Left ventricle myocardium inferior (tissue), 1 donor: ENCODE results near the gene PES1. TPM values are rescaled to one million over a fixed set of nuclear protein-coding genes. Genes with fewer than 3 reads are reported as not detected.
"Not testable (repeated sequence)": the region's sequence is repeated elsewhere in the genome, so short reads cannot be mapped to it uniquely, and the experiment has no call there.

Experiments used
- DNase-seq: peaks from one replicate; pipeline ENCODE4 v3.0.0-alpha.2; 2020
- H3K27ac ChIP-seq: fragments of 200-600 bp; replicated peaks from 2 replicates; pipeline ENCODE4 v1.8.0; 2021
- H3K27me3 ChIP-seq: fragments of 200-600 bp; 2 replicates; pipeline ENCODE4 v1.8.0; 2021; ENCODE audit warnings: low read depth
- H3K36me3 ChIP-seq: fragments of 200-600 bp; 2 replicates; pipeline ENCODE4 v1.8.0; 2021
- H3K4me1 ChIP-seq: fragments of 200-600 bp; 2 replicates; pipeline ENCODE4 v1.8.0; 2021
- H3K4me3 ChIP-seq: fragments of 200-600 bp; 2 replicates; pipeline ENCODE4 v1.8.0; 2021; ENCODE audit warnings: mild to moderate bottlenecking, moderate library complexity
- H3K9me3 ChIP-seq: fragments of 200-600 bp; replicated peaks from 2 replicates; pipeline ENCODE4 v1.8.0; 2021
- intact Hi-C: fragments of 100-400 bp; cut with micrococcal nuclease; formaldehyde crosslinking; loops from one replicate; pipeline ENCODE4 v1.11.0; 2022
- total RNA-seq: library from RNA; stranded (reverse); fragmentation: NEBNext Ultra II Directional; extraction: Animal tissue kit (Norgen Biotek cat#: 25700); gene quantifications from one replicate; pipeline ENCODE4 v1.2.1, GENCODE V29; 2021
- TF ChIP-seq, protein P1 (sequence below): fragments of 200-600 bp; IDR thresholded peaks from 2 replicates; pipeline ENCODE4 v1.8.0; 2021; ENCODE audit warnings: antibody characterized with exemption, mild to moderate bottlenecking, borderline replicate concordance
- donor health status: DM: no; HTN: yes; CAD: no; lungs with severe emphysema.

The PES1 gene
- total RNA-seq, 1 donor from 2014 or later = 23.1 TPM

DNA sequence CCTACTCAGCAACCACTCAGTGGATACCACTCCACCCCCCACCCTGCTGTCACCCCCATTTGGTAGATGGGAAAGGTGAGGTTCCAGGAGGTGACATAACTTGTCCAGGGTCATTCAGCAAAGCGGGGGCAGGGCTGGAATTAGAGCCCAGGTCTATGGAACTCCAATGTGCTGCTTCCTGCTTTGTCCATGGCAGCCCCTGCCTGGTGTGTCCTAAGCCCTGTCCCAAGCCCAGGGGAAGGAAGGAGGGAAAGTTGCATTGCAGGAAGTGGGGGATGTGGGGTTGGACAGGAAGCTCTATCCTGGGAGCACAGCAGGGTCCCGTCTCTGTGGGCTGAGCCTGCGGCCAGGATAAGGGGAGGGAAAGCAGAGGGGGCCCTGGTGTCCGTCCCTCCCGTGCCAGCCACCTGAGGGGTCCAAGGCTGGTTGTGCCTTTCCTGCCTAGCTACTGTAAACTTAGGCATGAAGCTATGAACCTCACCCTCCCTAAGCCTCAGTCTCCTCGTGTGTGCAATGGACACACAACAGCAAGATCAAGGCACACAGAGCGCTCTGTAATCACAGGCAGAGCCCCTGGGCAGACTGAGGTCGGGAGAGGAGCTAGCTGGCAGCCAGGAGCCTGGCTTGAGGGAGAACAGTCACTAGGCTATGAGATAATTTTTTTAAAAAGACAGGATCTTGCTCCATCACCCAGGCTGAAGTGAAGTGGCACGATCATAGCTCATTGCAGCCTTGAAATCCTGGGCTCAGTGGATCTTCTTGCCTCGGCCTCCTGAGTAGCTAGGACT, 30.1 kb downstream of the PES1 start:
- Histone ChIP-seq H3K27me3 (peaks cover 48% of the 10 kb centered on the region), H3K4me3 (no peak overlapping the region), H3K36me3 (no peaks in the 10 kb centered on the region), H3K4me1 (no peaks in the 10 kb centered on the region), H3K9me3 (no peaks in the 10 kb centered on the region), H3K27ac (no peak overlapping the region)
- intact Hi-C loops = no loop called here
- TF ChIP-seq, protein P1, sequence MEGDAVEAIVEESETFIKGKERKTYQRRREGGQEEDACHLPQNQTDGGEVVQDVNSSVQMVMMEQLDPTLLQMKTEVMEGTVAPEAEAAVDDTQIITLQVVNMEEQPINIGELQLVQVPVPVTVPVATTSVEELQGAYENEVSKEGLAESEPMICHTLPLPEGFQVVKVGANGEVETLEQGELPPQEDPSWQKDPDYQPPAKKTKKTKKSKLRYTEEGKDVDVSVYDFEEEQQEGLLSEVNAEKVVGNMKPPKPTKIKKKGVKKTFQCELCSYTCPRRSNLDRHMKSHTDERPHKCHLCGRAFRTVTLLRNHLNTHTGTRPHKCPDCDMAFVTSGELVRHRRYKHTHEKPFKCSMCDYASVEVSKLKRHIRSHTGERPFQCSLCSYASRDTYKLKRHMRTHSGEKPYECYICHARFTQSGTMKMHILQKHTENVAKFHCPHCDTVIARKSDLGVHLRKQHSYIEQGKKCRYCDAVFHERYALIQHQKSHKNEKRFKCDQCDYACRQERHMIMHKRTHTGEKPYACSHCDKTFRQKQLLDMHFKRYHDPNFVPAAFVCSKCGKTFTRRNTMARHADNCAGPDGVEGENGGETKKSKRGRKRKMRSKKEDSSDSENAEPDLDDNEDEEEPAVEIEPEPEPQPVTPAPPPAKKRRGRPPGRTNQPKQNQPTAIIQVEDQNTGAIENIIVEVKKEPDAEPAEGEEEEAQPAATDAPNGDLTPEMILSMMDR = no peak
- DNase-seq = no peak

GRCh38 chr22:30560643-30561202, 31.0 kb downstream of the PES1 start:
- intact Hi-C loops, H3K4me3 ChIP-seq, H3K27ac ChIP-seq, DNase-seq, H3K4me1 ChIP-seq, H3K9me3 ChIP-seq, H3K36me3 ChIP-seq: not testable (repeated sequence)
- peaks cover 39% of the 10 kb centered on the region for H3K27me3 ChIP-seq

GRCh38 chr22:30559889-30560288, 31.8 kb downstream of the PES1 start:
- peaks cover 31% of the 10 kb centered on the region for H3K27me3 ChIP-seq
- intact Hi-C loops = no loop called here
- no peaks in the 10 kb centered on the region for H3K4me1 ChIP-seq
- TF ChIP-seq, protein P1 = no peak
- no peak overlapping the region for H3K4me3 ChIP-seq
- no peaks in the 10 kb centered on the region for H3K9me3 ChIP-seq
- H3K36me3 ChIP-seq = no peaks in the 10 kb centered on the region
- no peak overlapping the region for H3K27ac ChIP-seq
- DNase-seq = no peak

- DNase-seq = no peak
- no peak overlapping the region for H3K27ac ChIP-seq
- TF ChIP-seq, protein P1 = no peak
- H3K36me3 ChIP-seq = no peaks in the 10 kb centered on the region
- H3K9me3 ChIP-seq = no peaks in the 10 kb centered on the region
- H3K27me3 ChIP-seq = peaks cover 12% of the 10 kb centered on the region
- intact Hi-C loops = no loop called here
- H3K4me3 ChIP-seq = no peak overlapping the region
- no peaks in the 10 kb centered on the region for H3K4me1 ChIP-seq
These were observed 34.5 kb downstream of the PES1 start for GRCh38 chr22:30557243-30557642.

- H3K27me3 ChIP-seq = peaks cover 4% of the 10 kb centered on the region
- no peaks in the 10 kb centered on the region for H3K36me3 ChIP-seq
- H3K9me3 ChIP-seq = no peaks in the 10 kb centered on the region
- H3K27ac ChIP-seq = no peak overlapping the region
- intact Hi-C loops = no loop called here
- TF ChIP-seq, protein P1 = no peak
- H3K4me1 ChIP-seq = no peaks in the 10 kb centered on the region
- H3K4me3 ChIP-seq = no peak overlapping the region
- no peak for DNase-seq
These were observed 35.3 kb downstream of the PES1 start for GRCh38 chr22:30556388-30556787.
